ENCODE results near the gene ANKRD16. TPM values are rescaled to one million over a fixed set of nuclear protein-coding genes. Genes with fewer than 3 reads are reported as not detected.
A peak's percentile ranks its signal among the peaks of the same experiment; 100 is the strongest.
"Not testable (repeated sequence)": the region's sequence is repeated elsewhere in the genome, so short reads cannot be mapped to it uniquely, and the experiment has no call there.

ANKRD16 gene
- total RNA-seq, 4 donors from 2014 or later: 6.6 to 10.8 (median 9.7) TPM

GRCh38 chr10:5829267-5829666 is 60.4 kb downstream of the ANKRD16 start:
- 90% methylated on average over 9 of the region's 9 CpGs for WGBS

GRCh38 chr10:5828725-5829124 is 61.0 kb downstream of the ANKRD16 start:
- H3K9me3 ChIP-seq: no peaks in the 10 kb centered on the region
- H3K27ac ChIP-seq: no peak overlapping the region
- H3K27me3 ChIP-seq: no peaks in the 10 kb centered on the region
- 93% methylated on average over 16 of the region's 16 CpGs for WGBS
- no peak overlapping the region for H3K4me3 ChIP-seq
- TF ChIP-seq POLR2A (IDR thresholded peaks at IDR 0.05): no peak
- TF ChIP-seq EP300 (IDR thresholded peaks at IDR 0.05): no peak
- TF ChIP-seq CTCF (IDR thresholded peaks at IDR 0.05): no peak
- TF ChIP-seq POLR2AphosphoS5 (IDR thresholded peaks at IDR 0.05): no peak
- no peaks in the 10 kb centered on the region for H3K36me3 ChIP-seq
- peaks cover 9% of the 10 kb centered on the region for H3K4me1 ChIP-seq
- no peak for DNase-seq (ENCODE audit: low spot score in 2 of 2)

More at GRCh38 chr10:5829267-5829666, 60.4 kb downstream of the ANKRD16 start:
- Histone ChIP-seq H3K27me3 (no peaks in the 10 kb centered on the region), H3K9me3 (no peaks in the 10 kb centered on the region), H3K4me3 (no peak overlapping the region), H3K36me3 (no peaks in the 10 kb centered on the region), H3K27ac (no peak overlapping the region), H3K4me1 (peaks cover 9% of the 10 kb centered on the region)
- TF ChIP-seq EP300 (IDR thresholded peaks at IDR 0.05) (no peak), POLR2A (IDR thresholded peaks at IDR 0.05) (no peak), POLR2AphosphoS5 (IDR thresholded peaks at IDR 0.05) (no peak), CTCF (IDR thresholded peaks at IDR 0.05) (no peak)
- DNase-seq (ENCODE audit: low spot score in 2 of 2): no peak

- Histone ChIP-seq H3K9me3 (no peaks in the 10 kb centered on the region), H3K27me3 (no peaks in the 10 kb centered on the region), H3K4me1 (peaks cover 5% of the 10 kb centered on the region), H3K27ac (no peak overlapping the region), H3K4me3 (no peak overlapping the region), H3K36me3 (no peaks in the 10 kb centered on the region)
- 87% methylated on average over 6 of the region's 6 CpGs for WGBS
- TF ChIP-seq POLR2AphosphoS5 (IDR thresholded peaks at IDR 0.05): no peak
- no peak for TF ChIP-seq EP300 (IDR thresholded peaks at IDR 0.05)
- TF ChIP-seq POLR2A (IDR thresholded peaks at IDR 0.05): no peak
- no peak for TF ChIP-seq CTCF (IDR thresholded peaks at IDR 0.05)
- DNase-seq (ENCODE audit: low spot score in 2 of 2): no peak
Measured at GRCh38 chr10:5827841-5828240, 61.9 kb downstream of the ANKRD16 start.

GRCh38 chr10:5826511-5826910 is 63.2 kb downstream of the ANKRD16 start:
- not testable (repeated sequence) for H3K9me3 ChIP-seq; DNase-seq (ENCODE audit: low spot score in 2 of 2); H3K36me3 ChIP-seq; H3K4me1 ChIP-seq; H3K27me3 ChIP-seq; H3K27ac ChIP-seq; H3K4me3 ChIP-seq
- 96% methylated on average over 6 of the region's 6 CpGs for WGBS

- Histone ChIP-seq H3K27ac (no peak overlapping the region), H3K9me3 (no peaks in the 10 kb centered on the region), H3K27me3 (no peaks in the 10 kb centered on the region), H3K4me1 (peaks cover 12% of the 10 kb centered on the region), H3K4me3 (no peak overlapping the region), H3K36me3 (no peaks in the 10 kb centered on the region)
- DNase-seq (ENCODE audit: low spot score in 2 of 2): peak in 1 of 2 donors; percentile 40
- 75% methylated on average over 6 of the region's 6 CpGs for WGBS
- TF ChIP-seq POLR2A (IDR thresholded peaks at IDR 0.05): no peak
- no peak for TF ChIP-seq POLR2AphosphoS5 (IDR thresholded peaks at IDR 0.05)
- TF ChIP-seq EP300 (IDR thresholded peaks at IDR 0.05): no peak
- no peak for TF ChIP-seq CTCF (IDR thresholded peaks at IDR 0.05)
Measured at GRCh38 chr10:5818894-5819293, 70.8 kb downstream of the ANKRD16 start.

GRCh38 chr10:5818048-5818331 is 71.7 kb downstream of the ANKRD16 start:
- no peak for DNase-seq (ENCODE audit: low spot score in 2 of 2)
- peaks cover 12% of the 10 kb centered on the region for H3K4me1 ChIP-seq
- 94% methylated on average over 2 of the region's 2 CpGs for WGBS
- H3K9me3 ChIP-seq: no peaks in the 10 kb centered on the region
- H3K27ac ChIP-seq: no peak overlapping the region
- TF ChIP-seq EP300 (IDR thresholded peaks at IDR 0.05) (no peak), POLR2AphosphoS5 (IDR thresholded peaks at IDR 0.05) (no peak)
- H3K36me3 ChIP-seq: no peaks in the 10 kb centered on the region
- no peak overlapping the region for H3K4me3 ChIP-seq
- no peaks in the 10 kb centered on the region for H3K27me3 ChIP-seq
